HG02798 (cell line): ENCODE data around the gene FGFRL1.

Experiments
- ATAC-seq: cut with Tn5 transposase; IDR thresholded peaks from one replicate; pipeline ENCODE4 v1.9.1; 2021; ENCODE audit warnings: mild to moderate bottlenecking; ENCODE audit not compliant: unreplicated experiment, poor library complexity

Gene FGFRL1

DNA sequence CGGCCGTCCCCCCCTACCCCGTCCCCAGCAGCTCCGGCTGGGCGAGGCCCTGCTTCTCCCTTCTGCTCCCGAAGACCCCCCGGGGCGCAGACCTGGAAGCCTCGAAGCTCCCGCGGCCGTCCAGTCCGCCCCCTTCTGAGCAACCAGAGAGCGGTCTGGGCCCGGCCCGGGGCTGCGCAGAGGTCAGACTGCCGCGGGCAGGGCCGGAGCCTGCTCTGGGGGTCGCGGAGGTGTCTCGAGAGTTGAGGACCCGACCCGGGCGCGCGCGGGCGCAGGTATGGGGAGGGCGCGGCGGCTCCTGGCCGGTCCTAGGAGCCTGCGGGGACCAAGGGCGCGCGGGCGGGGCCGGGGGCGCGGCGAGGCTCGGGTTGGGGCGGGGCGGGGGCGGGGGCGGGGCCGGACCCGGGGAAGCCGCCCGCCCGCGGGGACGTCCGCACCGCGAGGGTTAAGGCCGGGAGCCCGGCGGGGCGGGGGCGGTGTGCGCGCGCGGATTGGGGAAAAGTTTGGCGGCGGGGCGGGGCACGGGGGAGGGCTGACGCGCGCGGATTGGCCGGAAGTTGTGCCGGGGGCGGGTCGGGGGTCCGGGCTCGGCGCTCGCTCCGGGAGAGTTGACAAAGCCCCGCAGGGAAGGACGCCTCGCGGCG lies at the start of gene FGFRL1:
Gene FGFRL1, plus strand, starts transcription at position 605 of the 644 bp plus-strand sequence. CDS start 860 bp downstream, outside the sequence.
- ATAC-seq, result peak; percentile 44

- no peak for ATAC-seq
Measured at GRCh38 chr4:962231-963208, 48.9 kb upstream of the FGFRL1 start.

- ATAC-seq, result no peak
Measured at GRCh38 chr4:963276-964225, 47.9 kb upstream of the FGFRL1 start.

DNA sequence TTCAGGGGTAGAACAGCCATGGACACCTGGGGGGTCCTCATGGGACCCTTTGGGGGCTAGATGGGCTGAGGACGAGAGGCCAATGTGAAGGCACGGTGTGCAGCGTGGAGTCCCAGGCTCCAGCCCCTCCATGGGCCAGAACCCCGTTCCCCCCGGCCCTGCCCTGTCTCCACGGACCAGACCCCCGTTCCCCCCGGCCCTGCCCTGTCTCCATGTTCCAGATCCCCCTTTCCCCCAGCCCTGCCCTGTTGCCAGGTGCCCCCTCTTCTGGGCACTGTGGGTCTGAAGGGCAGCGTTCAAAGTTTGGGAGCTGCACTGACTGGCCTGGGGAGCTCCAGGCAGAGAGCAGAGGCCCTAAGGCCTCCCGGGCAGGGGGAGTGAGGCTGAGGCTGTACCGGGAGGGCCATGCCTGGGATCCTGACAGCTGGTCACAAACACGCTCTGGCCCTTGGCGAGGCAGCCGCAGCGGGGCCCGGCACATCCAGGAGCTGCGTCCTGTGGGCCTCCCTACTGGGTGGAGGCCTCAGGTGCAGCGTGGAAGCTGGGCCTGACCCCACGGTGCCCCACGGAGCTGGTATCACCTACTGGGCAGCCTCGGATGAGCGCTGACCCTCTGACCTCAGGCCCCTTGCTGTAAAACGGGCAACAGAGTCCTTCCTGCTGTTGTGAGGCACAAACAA lies 46.9 kb upstream of the FGFRL1 start:
- ATAC-seq, result no peak

DNA sequence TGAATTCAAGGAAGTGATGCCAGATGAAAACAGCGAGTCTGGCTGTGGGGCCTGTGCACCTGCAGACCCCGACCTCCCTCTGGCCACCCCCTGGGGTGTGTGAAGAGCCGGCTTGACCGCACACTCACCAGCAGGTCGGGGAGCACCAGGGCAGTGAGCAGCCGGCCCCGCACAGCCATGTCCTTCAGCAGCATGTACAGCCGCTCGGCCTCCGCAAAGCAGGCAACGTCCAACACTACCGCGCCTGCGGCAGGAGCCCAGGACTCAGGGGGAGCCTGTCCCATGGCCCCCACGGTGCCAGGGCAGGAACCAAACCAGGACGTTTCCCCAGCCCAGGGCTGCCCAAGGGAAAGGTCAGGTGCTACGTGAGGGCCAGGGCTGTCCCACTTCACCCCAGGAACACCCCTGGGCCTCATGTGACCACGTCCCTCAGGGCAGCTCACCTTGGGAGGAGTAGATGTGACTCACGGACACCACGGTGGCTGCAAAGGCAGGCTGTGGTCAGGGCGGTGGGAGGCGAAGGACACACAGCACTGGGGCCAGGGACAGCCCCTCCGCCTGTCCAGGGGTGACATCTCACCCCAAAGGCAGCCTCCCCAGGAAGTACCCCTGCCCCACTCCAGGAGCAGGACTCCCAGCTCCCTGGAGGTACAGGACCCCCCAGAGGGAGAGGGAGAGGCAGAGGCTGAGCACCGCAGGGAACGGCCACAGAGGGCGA lies 46.2 kb upstream of the FGFRL1 start:
- no peak for ATAC-seq

DNA sequence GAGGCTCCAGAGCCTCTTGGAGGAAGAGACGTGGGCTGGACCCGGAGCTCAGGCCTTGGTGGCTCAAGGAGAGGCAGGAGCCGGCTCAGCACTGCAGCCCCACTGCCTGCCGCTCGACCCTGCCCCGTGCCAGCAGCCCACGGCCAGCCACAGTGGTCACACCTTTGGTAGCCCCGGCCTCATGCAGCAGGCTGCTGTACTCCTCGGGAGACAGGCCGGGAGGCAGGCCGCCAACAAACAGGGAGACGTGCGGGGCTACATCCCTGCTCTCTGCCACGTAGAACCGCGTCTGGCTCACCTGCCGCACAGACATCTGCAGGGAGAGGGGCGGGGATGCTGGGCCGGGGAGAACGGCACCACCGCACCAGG lies 45.7 kb upstream of the FGFRL1 start:
- ATAC-seq, result no peak

DNA sequence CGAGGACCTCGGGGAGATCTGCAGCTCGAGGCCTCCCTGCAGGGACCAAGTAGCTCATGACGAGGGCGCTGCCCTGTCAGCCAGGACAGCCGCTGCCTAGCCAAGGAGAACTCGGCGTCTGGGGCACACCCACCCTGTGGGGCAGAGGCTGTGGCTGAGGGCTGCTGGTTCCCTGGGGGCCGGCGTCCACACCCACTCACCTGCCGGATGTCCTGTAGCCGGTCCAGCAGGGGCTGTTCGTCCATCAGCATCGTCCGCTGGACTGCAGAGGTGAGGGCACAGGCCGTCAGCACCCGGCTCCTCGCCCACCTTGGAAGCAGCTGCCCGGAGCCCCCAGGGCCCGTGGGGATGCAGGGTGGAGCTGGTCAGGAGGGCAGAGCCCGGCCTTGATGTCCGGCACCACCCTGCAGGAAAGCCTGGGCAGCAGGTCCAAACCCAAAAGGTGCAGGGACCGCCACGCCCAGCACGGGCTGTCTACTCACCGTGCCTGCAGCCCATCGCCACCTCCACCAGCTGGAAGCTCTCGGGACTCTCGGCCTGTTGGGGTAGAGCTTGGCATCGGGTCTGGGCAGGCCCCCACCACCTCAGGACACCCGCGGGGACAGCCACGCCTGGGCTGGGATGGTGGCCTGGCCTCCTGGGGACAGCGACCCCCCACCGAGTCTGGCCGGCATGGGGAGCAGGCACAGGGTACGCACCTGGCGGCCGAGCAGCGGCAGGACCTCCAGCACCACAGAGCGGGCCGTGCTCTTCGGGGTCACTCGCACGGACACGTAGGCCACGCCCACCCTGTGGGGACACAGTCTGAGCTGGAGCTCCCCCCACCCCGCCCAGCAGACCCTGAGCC lies 44.9 kb upstream of the FGFRL1 start:
- ATAC-seq, result no peak

- no peak for ATAC-seq
Measured at GRCh38 chr4:967113-968104, 44.0 kb upstream of the FGFRL1 start.

- ATAC-seq, result no peak
Measured at GRCh38 chr4:968221-968620, 43.2 kb upstream of the FGFRL1 start.

DNA sequence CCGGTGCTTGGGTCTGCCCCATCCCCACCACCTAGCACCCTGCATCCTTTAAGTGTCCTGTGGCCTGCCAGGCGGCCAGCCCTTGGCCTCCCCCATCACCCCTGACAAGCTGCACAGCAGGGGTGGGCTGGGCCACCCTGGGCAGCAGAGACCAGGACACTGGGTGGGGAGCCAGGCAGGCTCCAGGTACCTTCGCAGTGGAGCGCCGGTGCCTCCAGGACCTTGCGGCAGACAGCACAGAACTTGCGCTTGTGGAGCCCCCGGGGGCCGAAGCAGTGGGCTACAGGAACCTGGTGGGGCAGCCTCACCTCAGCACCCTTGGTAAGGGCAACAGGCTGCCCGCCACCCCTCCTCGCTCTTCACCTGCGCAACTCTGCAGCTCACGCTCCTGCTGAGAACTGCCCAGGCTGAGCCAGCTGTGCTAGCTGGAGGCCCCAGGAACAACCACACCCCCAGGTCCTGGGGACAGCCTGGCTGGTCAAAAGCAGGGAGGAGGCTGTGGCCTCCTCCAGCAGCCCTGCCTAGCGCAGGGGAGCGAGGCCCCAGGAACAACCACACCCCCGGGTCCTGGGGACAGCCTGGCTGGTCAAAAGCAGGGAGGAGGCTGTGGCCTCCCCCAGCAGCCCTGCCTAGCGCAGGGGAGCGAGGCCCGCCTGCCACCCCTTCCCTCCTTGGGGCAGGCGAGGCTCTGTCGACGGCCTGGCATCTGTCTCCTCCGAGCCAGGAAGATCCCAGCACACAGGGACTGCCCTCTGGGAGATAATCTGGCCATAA lies 42.6 kb upstream of the FGFRL1 start:
- no peak for ATAC-seq

GRCh38 chr4:970046-970745 lies 41.2 kb upstream of the FGFRL1 start:
- ATAC-seq, result no peak

GRCh38 chr4:970854-971520 lies 40.4 kb upstream of the FGFRL1 start:
- no peak for ATAC-seq

GRCh38 chr4:971666-972500 lies 39.5 kb upstream of the FGFRL1 start:
- ATAC-seq, result no peak

DNA sequence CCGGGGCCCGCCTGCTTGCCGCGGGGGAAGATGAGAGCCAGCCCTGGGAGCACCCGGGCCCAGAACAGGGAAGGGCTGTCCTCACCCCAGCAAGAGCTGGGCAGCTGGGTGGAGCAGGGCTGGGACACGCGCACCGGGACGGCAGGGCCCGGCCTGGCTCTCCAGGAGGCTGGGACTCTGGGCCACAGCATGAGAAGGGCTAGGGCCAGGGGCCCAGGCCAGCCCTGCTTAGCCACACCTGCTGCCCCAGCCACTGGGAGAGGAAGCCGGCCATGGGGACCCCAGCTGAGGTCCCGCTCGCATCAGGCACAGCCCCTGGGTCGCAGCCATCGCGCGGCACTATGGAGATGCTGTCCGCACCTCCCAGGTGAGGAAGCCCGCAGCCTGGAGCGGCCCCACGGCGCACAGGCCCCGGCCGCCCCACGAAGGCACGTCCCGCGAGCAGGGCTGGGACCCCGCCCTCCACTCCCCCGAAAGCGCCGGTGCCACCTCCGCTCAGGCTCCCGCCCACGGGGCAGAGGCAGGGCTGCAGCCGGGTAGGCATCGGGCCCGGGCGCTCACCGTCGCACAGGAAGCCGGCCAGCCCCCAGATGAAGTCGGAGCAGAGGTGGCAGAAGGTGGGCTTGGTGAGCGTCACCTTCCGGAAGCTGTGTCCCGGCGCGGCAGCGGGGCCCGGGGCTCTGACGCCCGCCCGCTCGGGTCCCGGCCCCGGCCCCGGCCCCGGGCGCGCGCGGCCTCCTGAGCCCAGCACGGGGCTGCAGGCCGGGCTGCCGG lies 38.6 kb upstream of the FGFRL1 start:
- ATAC-seq, result peak; percentile 51
